SK-N-SH (cell line): Measurements from ENCODE around the gene PHF14. TPM values are rescaled to one million over a fixed set of nuclear protein-coding genes. Genes with fewer than 3 reads are reported as not detected.

Experiments
- CTCF ChIA-PET: fragments of 300-600, 350-600 bp; formaldehyde crosslinking; extraction: SDS; loops from one replicate; lab custom pipeline; 2021; lab: Yijun Ruan, JAX
- POLR2A ChIA-PET: fragments of 350-600 bp; sonication (Branson Sonifier 250); formaldehyde crosslinking; extraction: SDS; loops from one replicate; lab custom pipeline; 2020; ENCODE audit warnings: antibody characterized with exemption, inconsistent platforms; lab: Yijun Ruan, JAX
- DNase-seq: peaks from one replicate; pipeline ENCODE4 v3.0.0; 2012
- H2AFZ ChIP-seq: fragments of 200-600 bp; sonication (generic); 2 replicates; pipeline ENCODE4 v1.8.1; 2016; ENCODE audit warnings: antibody characterized with exemption, mild to moderate bottlenecking, low read depth
- H3F3A ChIP-seq: fragments of 200-600 bp; sonication (generic); replicated peaks from 2 replicates; pipeline ENCODE3; 2016; ENCODE audit warnings: antibody characterized with exemption, mild to moderate bottlenecking; ENCODE audit not compliant: insufficient read depth
- H3K27ac ChIP-seq, 2 experiments: fragments of 200-500 bp in 1 of 2; fragments of 200-600 bp in 1 of 2; sonication (Bioruptor generic) in 1 of 2; sonication (generic), shearing (Covaris generic) in 1 of 2; 2 replicates each; pipeline versions ENCODE4 v1.5.1 to v1.6.1; 2014 to 2016; ENCODE audit warnings: low read depth in 2 of 2, inconsistent platforms in 1 of 2, low read length in 1 of 2, mild to moderate bottlenecking in 1 of 2, mixed read lengths in 1 of 2
- H3K27me3 ChIP-seq: fragments of 200-600 bp; sonication (generic), shearing (Covaris generic); 2 replicates; pipeline ENCODE4 v1.6.1; 2016; ENCODE audit warnings: mixed run types; ENCODE audit not compliant: insufficient read depth
- H3K36me3 ChIP-seq, 2 experiments: fragments of 200-500 bp in 1 of 2; fragments of 200-600 bp in 1 of 2; sonication (Bioruptor generic) in 1 of 2; sonication (generic) in 1 of 2; replicated peaks in 1 of 2; 2 replicates each; pipeline versions ENCODE3 to v1.5.1; 2014 to 2016; ENCODE audit warnings: low read length in 1 of 2, mild to moderate bottlenecking in 1 of 2; ENCODE audit not compliant: insufficient read depth in 2 of 2, control insufficient read depth in 1 of 2
- H3K4me1 ChIP-seq, 2 experiments: fragments of 200-500 bp in 1 of 2; fragments of 200-600 bp in 1 of 2; sonication (Bioruptor generic) in 1 of 2; sonication (generic), shearing (Covaris generic) in 1 of 2; 2 replicates each; pipeline versions ENCODE4 v1.5.1 to v1.6.1; 2014 to 2016; ENCODE audit warnings: low read depth in 1 of 2, low read length in 1 of 2, mixed run types in 1 of 2; ENCODE audit not compliant: insufficient read depth in 2 of 2, control insufficient read depth in 1 of 2
- H3K4me2 ChIP-seq: fragments of 200-600 bp; sonication (generic), shearing (Covaris generic); 2 replicates; pipeline ENCODE4 v1.6.1; 2017; ENCODE audit warnings: mixed run types
- H3K4me3 ChIP-seq, 2 experiments: fragments of 200-500 bp in 1 of 2; fragments of 200-600 bp in 1 of 2; sonication (Bioruptor generic) in 1 of 2; sonication (generic), shearing (Covaris generic) in 1 of 2; 2 replicates each; pipeline versions ENCODE4 v1.5.1 to v1.8.1; 2014 to 2016; ENCODE audit warnings: low read depth in 2 of 2, inconsistent platforms in 1 of 2, low read length in 1 of 2, mild to moderate bottlenecking in 1 of 2, mixed read lengths in 1 of 2, moderate library complexity in 1 of 2
- H3K79me2 ChIP-seq: fragments of 200-600 bp; sonication (generic); 2 replicates; pipeline ENCODE4 v1.8.1; 2017; ENCODE audit warnings: mild to moderate bottlenecking; ENCODE audit not compliant: insufficient read depth
- H3K9ac ChIP-seq: fragments of 200-600 bp; sonication (generic); 2 replicates; pipeline ENCODE4 v1.6.1; 2017; ENCODE audit warnings: mixed run types
- H3K9me2 ChIP-seq: fragments of 200-600 bp; sonication (generic); 2 replicates; pipeline ENCODE4 v1.6.1; 2017; ENCODE audit warnings: mixed run types
- H3K9me3 ChIP-seq: fragments of 200-600 bp; sonication (generic); 2 replicates; pipeline ENCODE4 v1.6.1; 2017; ENCODE audit warnings: mixed run types, mild to moderate bottlenecking, moderate library complexity
- H4K20me1 ChIP-seq: fragments of 200-600 bp; sonication (generic); 2 replicates; pipeline ENCODE4 v1.6.1; 2017; ENCODE audit warnings: mild to moderate bottlenecking, mixed run types; ENCODE audit not compliant: insufficient read depth
- CHD2 ChIP-seq: fragments of 150-350 bp; IDR thresholded peaks from 2 replicates; pipeline ENCODE4 v1.6.1; 2018; ENCODE audit warnings: low read length; ENCODE audit not compliant: partially characterized antibody
- CTCF ChIP-seq: fragments of 200-600 bp; sonication (generic); IDR thresholded peaks from 2 replicates; pipeline ENCODE4 v1.6.1; 2017; ENCODE audit warnings: antibody characterized with exemption, mild to moderate bottlenecking, moderate library complexity
- EZH2phosphoT487 ChIP-seq: fragments of 200-600 bp; sonication (generic); IDR thresholded peaks from 2 replicates; pipeline ENCODE4 v1.6.1; 2017; ENCODE audit warnings: low read depth, mixed run types, mild to moderate bottlenecking, antibody characterized with exemption, moderate library complexity, borderline replicate concordance
- FOSL2 ChIP-seq: IDR thresholded peaks from 2 replicates; pipeline ENCODE4 v1.4.0; 2012; ENCODE audit warnings: low read depth, mild to moderate bottlenecking, moderate library complexity, borderline replicate concordance
- FOXJ3 ChIP-seq: sonication (generic); formaldehyde crosslinking; IDR thresholded peaks from 2 replicates; pipeline ENCODE4 v1.5.1; 2020; ENCODE audit warnings: mild to moderate bottlenecking, missing genetic modification reagents
- GABPA ChIP-seq: IDR thresholded peaks from 2 replicates; pipeline ENCODE4 v1.4.0; 2012; ENCODE audit warnings: low read depth, mild to moderate bottlenecking
- IRF3 ChIP-seq: fragments of 150-350 bp; IDR thresholded peaks from 2 replicates; pipeline ENCODE4 v1.6.1; 2016; ENCODE audit warnings: mild to moderate bottlenecking, low read depth, low read length
- MEF2A ChIP-seq: IDR thresholded peaks from 2 replicates; pipeline ENCODE4 v1.4.0; 2012; ENCODE audit warnings: low read depth, borderline replicate concordance
- NFIC ChIP-seq: IDR thresholded peaks from 2 replicates; pipeline ENCODE4 v1.4.0; 2012; ENCODE audit warnings: borderline replicate concordance
- PBX3 ChIP-seq: IDR thresholded peaks from 2 replicates; pipeline ENCODE4; 2012
- POLR2AphosphoS5 ChIP-seq: IDR thresholded peaks from 2 replicates; pipeline ENCODE4 v1.6.1; 2012; ENCODE audit warnings: low read depth, low read length
- RAD21 ChIP-seq: IDR thresholded peaks from 2 replicates; pipeline ENCODE4 v1.6.1; 2012; ENCODE audit warnings: mild to moderate bottlenecking, low read length
- REST ChIP-seq: IDR thresholded peaks from 2 replicates; pipeline ENCODE4 v1.6.1; 2012; ENCODE audit warnings: mild to moderate bottlenecking, low read depth, low read length, moderate library complexity
- RFX5 ChIP-seq: IDR thresholded peaks from 2 replicates; pipeline ENCODE4 v1.6.1; 2012; ENCODE audit warnings: mild to moderate bottlenecking, improper control_type of control experiment, low read length
- SMC3 ChIP-seq: IDR thresholded peaks from 2 replicates; pipeline ENCODE4 v1.6.1; 2012; ENCODE audit warnings: low read depth, low read length, improper control_type of control experiment
- TAF1 ChIP-seq: IDR thresholded peaks from 2 replicates; pipeline ENCODE4 v1.6.1; 2012; ENCODE audit warnings: low read depth, mild to moderate bottlenecking, low read length, moderate library complexity, borderline replicate concordance
- TCF12 ChIP-seq: IDR thresholded peaks from 2 replicates; pipeline ENCODE4 v1.4.0; 2012
- USF1 ChIP-seq: IDR thresholded peaks from 2 replicates; pipeline ENCODE4 v1.4.0; 2012; ENCODE audit warnings: low read depth, borderline replicate concordance
- USF2 ChIP-seq: fragments of 150-350 bp; IDR thresholded peaks from 2 replicates; pipeline ENCODE4 v1.6.1; 2017; ENCODE audit warnings: antibody characterized with exemption, low read length, low read depth, borderline replicate concordance
- whole genome bisulfite sequencing: methylation state at CpG from one replicate; pipeline ENCODE4 v1.1.6; 2017; ENCODE audit warnings: low lambda C conversion rate; 5-methylcytosine and 5-hydroxymethylcytosine counted together
- polyA plus RNA-seq, 3 experiments: library from polyadenylated mRNA; depleted of rRNA; stranded (reverse); fragments of >200 nt; gene quantifications; 2 replicates each; pipeline ENCODE4 v1.2.3, GENCODE V29; 2012

The PHF14 gene
- polyA plus RNA-seq, 1 of the 3 experiments (the other 2 are of a cell fraction) = 19.2 TPM

GRCh38 chr7:11135573-11135972, 161.9 kb downstream of the PHF14 start:
- no peaks in the 10 kb centered on the region for H3K79me2 ChIP-seq
- H3K27ac ChIP-seq = no peak overlapping the region; a peak in 1 of 4 replicates
- no peak overlapping the region for H2AFZ ChIP-seq
- no peaks in the 10 kb centered on the region for H3K27me3 ChIP-seq
- H3K36me3 ChIP-seq = peaks cover 25 to 51% of the 10 kb centered on the region in 2 experiments
- CTCF ChIA-PET = interaction anchor here (1.0 to 1.2 kb wide), 2 partner anchors 9 to 76 kb away, joined by 7 read pairs; no protein-coding TSS in a partner anchor
- H3K9ac ChIP-seq = no peak overlapping the region
- DNase-seq = no peak
- no peak overlapping the region for H3K4me3 ChIP-seq
- 96% methylated on average over 3 of the region's 3 CpGs for WGBS
- no peak for TF ChIP-seq PBX3
- no peak for TF ChIP-seq FOXJ3 (CRISPR knock-in tag)
- no peak for TF ChIP-seq REST
- no peak for TF ChIP-seq USF1
- TF ChIP-seq TAF1 = no peak
- no peak for TF ChIP-seq IRF3
- no peak overlapping the region for H3K4me2 ChIP-seq
- no peaks in the 10 kb centered on the region for H3K9me2 ChIP-seq
- POLR2A ChIA-PET = no interaction called here
- H3K4me1 ChIP-seq = peaks cover 3 to 5% of the 10 kb centered on the region in 2 experiments; a peak in 1 of 4 replicates
- no peaks in the 10 kb centered on the region for H4K20me1 ChIP-seq
- H3K9me3 ChIP-seq = no peaks in the 10 kb centered on the region
- H3F3A ChIP-seq = no peaks in the 10 kb centered on the region

GRCh38 chr7:11141541-11141940, 167.9 kb downstream of the PHF14 start:
- Histone ChIP-seq H2AFZ (no peak overlapping the region), H3K4me1 (peaks cover 0 to 2% of the 10 kb centered on the region in 2 experiments; a peak in 1 of 4 replicates), H3K36me3 (peaks cover 11 to 59% of the 10 kb centered on the region in 2 experiments), H3K79me2 (no peaks in the 10 kb centered on the region), H3K4me2 (no peak overlapping the region), H3K4me3 (no peak overlapping the region), H3K9ac (no peak overlapping the region), H3F3A (no peaks in the 10 kb centered on the region), H3K9me2 (no peaks in the 10 kb centered on the region), H4K20me1 (no peaks in the 10 kb centered on the region), H3K9me3 (no peaks in the 10 kb centered on the region), H3K27me3 (no peaks in the 10 kb centered on the region), H3K27ac (no peak overlapping the region; a peak in 1 of 4 replicates)
- no peak for DNase-seq
- ChIA-PET CTCF (interaction anchor here (0.9 to 1.2 kb wide), 3 partner anchors 8 to 71 kb away, joined by 3 to 4 read pairs (median 3); no protein-coding TSS in a partner anchor), POLR2A (no interaction called here)
- WGBS = 92% methylated on average over 3 of the region's 3 CpGs
- no peak for TF ChIP-seq NFIC
- no peak for TF ChIP-seq FOSL2
- TF ChIP-seq SMC3 = no peak
- no peak for TF ChIP-seq CHD2
- no peak for TF ChIP-seq MEF2A
- TF ChIP-seq EZH2phosphoT487 = no peak
- TF ChIP-seq RFX5 = no peak
- no peak for TF ChIP-seq TCF12
- TF ChIP-seq CTCF = no peak
- no peak for TF ChIP-seq GABPA
- TF ChIP-seq RAD21 = no peak
- TF ChIP-seq USF2 = no peak
- no peak for TF ChIP-seq POLR2AphosphoS5
